ENCODE results near the gene KSR1. TPM values are rescaled to one million over a fixed set of nuclear protein-coding genes. Genes with fewer than 3 reads are reported as not detected.

The KSR1 gene
- polyA plus RNA-seq, 1 donor from 2014 or later = 9.2 TPM

GRCh38 chr17:27496005-27496404 lies 39.8 kb downstream of the KSR1 start:
- Histone ChIP-seq H3K9me3 (ENCODE audit: low read length) (no peaks in the 10 kb centered on the region), H3K9ac (ENCODE audit: low read length) (no peak overlapping the region), H3F3A (ENCODE audit: insufficient read depth, low read length, poor library complexity, severe bottlenecking) (no peaks in the 10 kb centered on the region), H2AFZ (ENCODE audit: low read depth, low read length) (no peak overlapping the region), H3K27ac (ENCODE audit: low read length) (no peak overlapping the region), H3K36me3 (ENCODE audit: insufficient read depth, low read length) (no peaks in the 10 kb centered on the region), H3K4me2 (ENCODE audit: low read length) (no peak overlapping the region), H3K4me3 (ENCODE audit: low read length) (no peak overlapping the region), H4K20me1 (ENCODE audit: insufficient read depth) (no peaks in the 10 kb centered on the region), H3K79me2 (replicated peaks; ENCODE audit: insufficient read depth, low read length) (no peaks in the 10 kb centered on the region), H3K9me2 (ENCODE audit: insufficient read depth, low read length) (no peaks in the 10 kb centered on the region), H3K27me3 (ENCODE audit: insufficient read depth, low read depth, low read length) (no peaks in the 10 kb centered on the region)
- no peak for TF ChIP-seq POLR2AphosphoS5 (IDR thresholded peaks at IDR 0.05)
- no peak for TF ChIP-seq MXI1 (conservative IDR thresholded peaks at IDR 0.05; ENCODE audit: poor library complexity, severe bottlenecking)
- TF ChIP-seq, protein P1, sequence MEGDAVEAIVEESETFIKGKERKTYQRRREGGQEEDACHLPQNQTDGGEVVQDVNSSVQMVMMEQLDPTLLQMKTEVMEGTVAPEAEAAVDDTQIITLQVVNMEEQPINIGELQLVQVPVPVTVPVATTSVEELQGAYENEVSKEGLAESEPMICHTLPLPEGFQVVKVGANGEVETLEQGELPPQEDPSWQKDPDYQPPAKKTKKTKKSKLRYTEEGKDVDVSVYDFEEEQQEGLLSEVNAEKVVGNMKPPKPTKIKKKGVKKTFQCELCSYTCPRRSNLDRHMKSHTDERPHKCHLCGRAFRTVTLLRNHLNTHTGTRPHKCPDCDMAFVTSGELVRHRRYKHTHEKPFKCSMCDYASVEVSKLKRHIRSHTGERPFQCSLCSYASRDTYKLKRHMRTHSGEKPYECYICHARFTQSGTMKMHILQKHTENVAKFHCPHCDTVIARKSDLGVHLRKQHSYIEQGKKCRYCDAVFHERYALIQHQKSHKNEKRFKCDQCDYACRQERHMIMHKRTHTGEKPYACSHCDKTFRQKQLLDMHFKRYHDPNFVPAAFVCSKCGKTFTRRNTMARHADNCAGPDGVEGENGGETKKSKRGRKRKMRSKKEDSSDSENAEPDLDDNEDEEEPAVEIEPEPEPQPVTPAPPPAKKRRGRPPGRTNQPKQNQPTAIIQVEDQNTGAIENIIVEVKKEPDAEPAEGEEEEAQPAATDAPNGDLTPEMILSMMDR (IDR thresholded peaks at IDR 0.05; ENCODE audit: poor library complexity, severe bottlenecking) = no peak
- no peak for TF ChIP-seq RAD21 (conservative IDR thresholded peaks at IDR 0.05)
- no peak for TF ChIP-seq SMC3 (conservative IDR thresholded peaks at IDR 0.05; ENCODE audit: poor library complexity)
- TF ChIP-seq REST (IDR thresholded peaks at IDR 0.05; ENCODE audit: borderline replicate concordance) = no peak
- no peak for TF ChIP-seq EZH2 (IDR thresholded peaks at IDR 0.05; ENCODE audit: borderline replicate concordance, insufficient read depth, low read length, poor library complexity, severe bottlenecking)
- TF ChIP-seq TAF1 (IDR thresholded peaks at IDR 0.05; ENCODE audit: low read depth) = no peak

- H3K27me3 ChIP-seq (ENCODE audit: insufficient read depth, low read depth, low read length) = no peaks in the 10 kb centered on the region
- no peaks in the 10 kb centered on the region for H3K9me2 ChIP-seq (ENCODE audit: insufficient read depth, low read length)
- H3K9ac ChIP-seq (ENCODE audit: low read length) = no peak overlapping the region
- H3F3A ChIP-seq (ENCODE audit: insufficient read depth, low read length, poor library complexity, severe bottlenecking) = no peaks in the 10 kb centered on the region
- H3K4me3 ChIP-seq (ENCODE audit: low read length) = no peak overlapping the region
- no peak overlapping the region for H3K4me2 ChIP-seq (ENCODE audit: low read length)
- H3K79me2 ChIP-seq (replicated peaks; ENCODE audit: insufficient read depth, low read length) = no peaks in the 10 kb centered on the region
- no peaks in the 10 kb centered on the region for H3K36me3 ChIP-seq (ENCODE audit: insufficient read depth, low read length)
- no peak overlapping the region for H3K27ac ChIP-seq (ENCODE audit: low read length)
- TF ChIP-seq MXI1 (conservative IDR thresholded peaks at IDR 0.05; ENCODE audit: poor library complexity, severe bottlenecking) (no peak), EP300 (conservative IDR thresholded peaks at IDR 0.05; ENCODE audit: poor library complexity, severe bottlenecking) (no peak), RAD21 (conservative IDR thresholded peaks at IDR 0.05) (no peak), TAF1 (IDR thresholded peaks at IDR 0.05; ENCODE audit: low read depth) (no peak), SMC3 (conservative IDR thresholded peaks at IDR 0.05; ENCODE audit: poor library complexity) (no peak), POLR2AphosphoS5 (IDR thresholded peaks at IDR 0.05) (no peak), REST (IDR thresholded peaks at IDR 0.05; ENCODE audit: borderline replicate concordance) (no peak), EZH2 (IDR thresholded peaks at IDR 0.05; ENCODE audit: borderline replicate concordance, insufficient read depth, low read length, poor library complexity, severe bottlenecking) (no peak)
- TF ChIP-seq, protein P1 (IDR thresholded peaks at IDR 0.05; ENCODE audit: poor library complexity, severe bottlenecking) = no peak
- H3K9me3 ChIP-seq (ENCODE audit: low read length) = no peaks in the 10 kb centered on the region
- H2AFZ ChIP-seq (ENCODE audit: low read depth, low read length) = no peak overlapping the region
- no peaks in the 10 kb centered on the region for H4K20me1 ChIP-seq (ENCODE audit: insufficient read depth)
Measured at GRCh38 chr17:27496437-27496943, 40.2 kb downstream of the KSR1 start.
